HL-60 (cell line): ENCODE measurements around the gene ITFG2.

ENCODE experiments used
- DNase-seq, 2 experiments: peaks; one replicate each; pipeline ENCODE4 v3.0.0-alpha.2; 2010 to 2020; ENCODE audit warnings: low read depth in 1 of 2, low spot score in 1 of 2
- H3K27ac ChIP-seq: fragments of 250-450 bp; sonication (Bioruptor Pico); replicated peaks from 2 replicates; pipeline ENCODE4 v1.5.1; 2020; ENCODE audit warnings: mild to moderate bottlenecking, moderate library complexity
- H3K27me3 ChIP-seq: fragments of 250-450 bp; sonication (Bioruptor Pico); 2 replicates; pipeline ENCODE4 v1.5.1; 2021; ENCODE audit warnings: mild to moderate bottlenecking, moderate library complexity; ENCODE audit not compliant: insufficient read depth, poor library complexity, severe bottlenecking
- H3K4me3 ChIP-seq: replicated peaks from 2 replicates; pipeline ENCODE4 v1.5.1; 2011; ENCODE audit warnings: mild to moderate bottlenecking, control low read depth, low read length; ENCODE audit not compliant: insufficient read depth
- GABPA ChIP-seq: IDR thresholded peaks from 2 replicates; pipeline ENCODE4 v1.6.1; 2012; ENCODE audit warnings: low read depth
- POLR2AphosphoS5 ChIP-seq: IDR thresholded peaks from 2 replicates; pipeline ENCODE4 v1.6.1; 2012; ENCODE audit warnings: low read depth
- REST ChIP-seq: IDR thresholded peaks from 2 replicates; pipeline ENCODE4 v1.6.1; 2012; ENCODE audit warnings: low read depth; ENCODE audit not compliant: insufficient replicate concordance
- SPI1 ChIP-seq: IDR thresholded peaks from 2 replicates; pipeline ENCODE4 v1.6.1; 2012; ENCODE audit warnings: low read depth, mild to moderate bottlenecking, borderline replicate concordance
- TF ChIP-seq, protein P1 (sequence below): IDR thresholded peaks from one replicate; pipeline ENCODE4 v1.5.1; 2011; ENCODE audit warnings: low read length, control low read depth, inconsistent platforms; ENCODE audit not compliant: insufficient read depth

ITFG2 gene

DNA sequence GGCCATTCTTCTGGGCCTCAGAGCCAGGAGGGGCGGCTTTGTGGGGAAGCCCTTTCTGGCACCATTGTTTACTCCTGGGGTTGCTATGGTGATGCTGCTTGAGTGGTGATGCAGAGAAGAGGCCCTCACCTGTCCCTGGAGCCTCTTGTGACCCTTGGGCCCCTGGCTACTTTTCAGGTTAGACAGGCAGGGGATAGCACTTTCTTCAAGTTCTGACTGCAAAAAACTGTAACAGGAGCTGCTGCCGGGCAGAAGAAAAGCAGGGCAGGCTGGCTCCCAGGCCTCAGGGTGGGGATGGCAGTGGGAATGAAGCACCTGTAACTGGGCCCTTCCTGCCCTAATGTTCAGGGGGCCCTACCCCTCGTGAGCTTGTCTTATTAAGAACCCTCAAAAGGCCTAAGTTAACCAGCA is 44.6 kb downstream of the ITFG2 start, which contains the start of gene TEX52:
Gene TEX52 (minus strand): TSS at position 19 of the 411 bp plus-strand sequence. CDS start 13 bp downstream, at position 6.
- no peak within 1 kb of the TSS for H3K27ac ChIP-seq
- H3K4me3 ChIP-seq, result no peak within 1 kb of the TSS
- no peaks in the 10 kb centered on the region for H3K27me3 ChIP-seq
- DNase-seq, result no peak
- TF ChIP-seq REST, result no peak
- TF ChIP-seq POLR2AphosphoS5, result no peak
- no peak for TF ChIP-seq SPI1
- TF ChIP-seq GABPA, result no peak
- TF ChIP-seq, protein P1, sequence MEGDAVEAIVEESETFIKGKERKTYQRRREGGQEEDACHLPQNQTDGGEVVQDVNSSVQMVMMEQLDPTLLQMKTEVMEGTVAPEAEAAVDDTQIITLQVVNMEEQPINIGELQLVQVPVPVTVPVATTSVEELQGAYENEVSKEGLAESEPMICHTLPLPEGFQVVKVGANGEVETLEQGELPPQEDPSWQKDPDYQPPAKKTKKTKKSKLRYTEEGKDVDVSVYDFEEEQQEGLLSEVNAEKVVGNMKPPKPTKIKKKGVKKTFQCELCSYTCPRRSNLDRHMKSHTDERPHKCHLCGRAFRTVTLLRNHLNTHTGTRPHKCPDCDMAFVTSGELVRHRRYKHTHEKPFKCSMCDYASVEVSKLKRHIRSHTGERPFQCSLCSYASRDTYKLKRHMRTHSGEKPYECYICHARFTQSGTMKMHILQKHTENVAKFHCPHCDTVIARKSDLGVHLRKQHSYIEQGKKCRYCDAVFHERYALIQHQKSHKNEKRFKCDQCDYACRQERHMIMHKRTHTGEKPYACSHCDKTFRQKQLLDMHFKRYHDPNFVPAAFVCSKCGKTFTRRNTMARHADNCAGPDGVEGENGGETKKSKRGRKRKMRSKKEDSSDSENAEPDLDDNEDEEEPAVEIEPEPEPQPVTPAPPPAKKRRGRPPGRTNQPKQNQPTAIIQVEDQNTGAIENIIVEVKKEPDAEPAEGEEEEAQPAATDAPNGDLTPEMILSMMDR, result no peak

- Histone ChIP-seq H3K4me3 (no peak overlapping the region), H3K27ac (no peak overlapping the region), H3K27me3 (no peaks in the 10 kb centered on the region)
- TF ChIP-seq, protein P1, result no peak
- TF ChIP-seq POLR2AphosphoS5 (no peak; the same call in 1 of the 2 replicates), SPI1 (no peak), GABPA (no peak), REST (no peak)
- DNase-seq, result no peak
Measured at GRCh38 chr12:2857576-2857975, 45.1 kb downstream of the ITFG2 start.

- DNase-seq, result no peak
- TF ChIP-seq SPI1 (no peak), POLR2AphosphoS5 (peak; percentile 72), REST (no peak), GABPA (no peak)
- TF ChIP-seq, protein P1, result no peak
- no peak overlapping the region for H3K27ac ChIP-seq
Measured at GRCh38 chr12:2858334-2858733, 45.9 kb downstream of the ITFG2 start.

More at GRCh38 chr12:2858334-2858733, 45.9 kb downstream of the ITFG2 start:
- no peak overlapping the region for H3K4me3 ChIP-seq
- no peaks in the 10 kb centered on the region for H3K27me3 ChIP-seq
